Measurements from ENCODE around the gene LEMD3. TPM values are rescaled to one million over a fixed set of nuclear protein-coding genes. Genes with fewer than 3 reads are reported as not detected.

The LEMD3 gene
- polyA plus RNA-seq, 1 donor (not counting 4 experiments of a cell fraction or from before 2014, with no cell fraction given) = 21.8 TPM

- Histone ChIP-seq H3K27me3 (ENCODE audit: control insufficient read depth, extremely low read depth, insufficient read depth, low read length) (no peaks in the 10 kb centered on the region), H4K20me1 (ENCODE audit: control insufficient read depth, extremely low read depth, insufficient read depth, low read length) (no peaks in the 10 kb centered on the region), H3K36me3 (ENCODE audit: control insufficient read depth in 2 of 2, extremely low read depth in 1 of 2, insufficient read depth in 2 of 2, low read length in 2 of 2) (peaks cover 2 to 5% of the 10 kb centered on the region in 2 experiments), H3K4me3 (ENCODE audit: control insufficient read depth in 2 of 3, extremely low read depth in 1 of 3, insufficient read depth in 2 of 3, low read depth in 1 of 3, low read length in 3 of 3) (no peak overlapping the region), H3K27ac (ENCODE audit: control insufficient read depth, insufficient read depth, low read length) (no peak overlapping the region), H3K4me2 (ENCODE audit: control insufficient read depth, extremely low read depth, insufficient read depth, low read depth, low read length) (no peak overlapping the region), H3K4me1 (ENCODE audit: control insufficient read depth, extremely low read depth, insufficient read depth, low read length) (no peaks in the 10 kb centered on the region), H3K9me3 (ENCODE audit: control insufficient read depth, low read depth, low read length) (no peaks in the 10 kb centered on the region), H2AFZ (ENCODE audit: control insufficient read depth, low read length) (no peak overlapping the region), H3K9ac (ENCODE audit: control insufficient read depth, extremely low read depth, insufficient read depth, low read length) (no peak overlapping the region), H3K79me2 (ENCODE audit: control insufficient read depth, insufficient read depth, low read length) (peaks cover under 1% of the 10 kb centered on the region), H3K9me1 (ENCODE audit: control insufficient read depth, extremely low read depth, insufficient read depth, low read length) (no peaks in the 10 kb centered on the region)
- dilution Hi-C loops (cut with MboI; ENCODE audit: extremely low pct_ligation_motif_present, low sequenced_read_pairs) = no loop called here
- FAIRE-seq (no peak), DNase-seq (ENCODE audit: low read depth, low spot score) (no peak)
- TF ChIP-seq EZH2 (IDR thresholded peaks at IDR 0.05; ENCODE audit: low read length) = no peak
- TF ChIP-seq, protein P1, sequence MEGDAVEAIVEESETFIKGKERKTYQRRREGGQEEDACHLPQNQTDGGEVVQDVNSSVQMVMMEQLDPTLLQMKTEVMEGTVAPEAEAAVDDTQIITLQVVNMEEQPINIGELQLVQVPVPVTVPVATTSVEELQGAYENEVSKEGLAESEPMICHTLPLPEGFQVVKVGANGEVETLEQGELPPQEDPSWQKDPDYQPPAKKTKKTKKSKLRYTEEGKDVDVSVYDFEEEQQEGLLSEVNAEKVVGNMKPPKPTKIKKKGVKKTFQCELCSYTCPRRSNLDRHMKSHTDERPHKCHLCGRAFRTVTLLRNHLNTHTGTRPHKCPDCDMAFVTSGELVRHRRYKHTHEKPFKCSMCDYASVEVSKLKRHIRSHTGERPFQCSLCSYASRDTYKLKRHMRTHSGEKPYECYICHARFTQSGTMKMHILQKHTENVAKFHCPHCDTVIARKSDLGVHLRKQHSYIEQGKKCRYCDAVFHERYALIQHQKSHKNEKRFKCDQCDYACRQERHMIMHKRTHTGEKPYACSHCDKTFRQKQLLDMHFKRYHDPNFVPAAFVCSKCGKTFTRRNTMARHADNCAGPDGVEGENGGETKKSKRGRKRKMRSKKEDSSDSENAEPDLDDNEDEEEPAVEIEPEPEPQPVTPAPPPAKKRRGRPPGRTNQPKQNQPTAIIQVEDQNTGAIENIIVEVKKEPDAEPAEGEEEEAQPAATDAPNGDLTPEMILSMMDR (optimal IDR thresholded peaks at IDR 0.05 in 1 of 3, IDR thresholded peaks at IDR 0.05 in 1 of 3, conservative IDR thresholded peaks at IDR 0.05 in 1 of 3; ENCODE audit: extremely low read depth in 1 of 3, insufficient read depth in 2 of 3, low read length in 3 of 3) = no peak
Measured at GRCh38 chr12:65238609-65239008, 69.2 kb downstream of the LEMD3 start.

- Histone ChIP-seq H3K9ac (ENCODE audit: control insufficient read depth, extremely low read depth, insufficient read depth, low read length) (no peak overlapping the region), H3K79me2 (ENCODE audit: control insufficient read depth, insufficient read depth, low read length) (no peaks in the 10 kb centered on the region), H3K27ac (ENCODE audit: control insufficient read depth, insufficient read depth, low read length) (no peak overlapping the region), H3K9me3 (ENCODE audit: control insufficient read depth, low read depth, low read length) (no peaks in the 10 kb centered on the region), H3K9me1 (ENCODE audit: control insufficient read depth, extremely low read depth, insufficient read depth, low read length) (no peaks in the 10 kb centered on the region), H2AFZ (ENCODE audit: control insufficient read depth, low read length) (no peak overlapping the region), H3K4me2 (ENCODE audit: control insufficient read depth, extremely low read depth, insufficient read depth, low read depth, low read length) (no peak overlapping the region), H3K4me3 (ENCODE audit: control insufficient read depth in 2 of 3, extremely low read depth in 1 of 3, insufficient read depth in 2 of 3, low read depth in 1 of 3, low read length in 3 of 3) (no peak overlapping the region), H3K4me1 (ENCODE audit: control insufficient read depth, extremely low read depth, insufficient read depth, low read length) (no peaks in the 10 kb centered on the region), H3K36me3 (ENCODE audit: control insufficient read depth in 2 of 2, extremely low read depth in 1 of 2, insufficient read depth in 2 of 2, low read length in 2 of 2) (peaks cover 2 to 8% of the 10 kb centered on the region in 2 experiments), H3K27me3 (ENCODE audit: control insufficient read depth, extremely low read depth, insufficient read depth, low read length) (no peaks in the 10 kb centered on the region), H4K20me1 (ENCODE audit: control insufficient read depth, extremely low read depth, insufficient read depth, low read length) (no peaks in the 10 kb centered on the region)
- TF ChIP-seq, protein P1 (optimal IDR thresholded peaks at IDR 0.05 in 1 of 3, IDR thresholded peaks at IDR 0.05 in 1 of 3, conservative IDR thresholded peaks at IDR 0.05 in 1 of 3; ENCODE audit: extremely low read depth in 1 of 3, insufficient read depth in 2 of 3, low read length in 3 of 3) = no peak
- no peak for TF ChIP-seq EZH2 (IDR thresholded peaks at IDR 0.05; ENCODE audit: low read length)
- DNase-seq (ENCODE audit: low read depth, low spot score) (no peak), FAIRE-seq (no peak)
- dilution Hi-C loops (cut with MboI; ENCODE audit: extremely low pct_ligation_motif_present, low sequenced_read_pairs) = no loop called here
Measured at GRCh38 chr12:65248656-65249633, 79.6 kb downstream of the LEMD3 start.
